ENCODE data around the gene EFR3B.
A peak's percentile ranks its signal among the peaks of the same experiment; 100 is the strongest.

The EFR3B gene

DNA sequence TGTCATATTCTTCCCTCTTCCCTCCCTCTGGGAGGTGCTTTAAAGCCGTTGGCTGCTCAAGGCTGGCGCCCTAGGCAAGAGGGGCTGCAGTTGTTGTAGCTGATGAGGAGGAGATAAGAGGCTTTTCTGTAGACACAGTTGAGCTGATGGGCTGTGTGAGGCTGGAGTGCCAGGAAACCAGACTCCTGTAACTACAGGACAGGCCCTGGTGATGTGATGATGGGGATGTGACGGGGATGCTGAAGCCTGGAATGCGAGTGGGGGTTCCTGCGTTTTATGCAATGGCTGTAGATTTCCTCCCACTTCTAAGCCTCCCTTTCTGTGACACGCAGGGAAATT, 5.7 kb upstream of the EFR3B start:
- no peak for DNase-seq

DNA sequence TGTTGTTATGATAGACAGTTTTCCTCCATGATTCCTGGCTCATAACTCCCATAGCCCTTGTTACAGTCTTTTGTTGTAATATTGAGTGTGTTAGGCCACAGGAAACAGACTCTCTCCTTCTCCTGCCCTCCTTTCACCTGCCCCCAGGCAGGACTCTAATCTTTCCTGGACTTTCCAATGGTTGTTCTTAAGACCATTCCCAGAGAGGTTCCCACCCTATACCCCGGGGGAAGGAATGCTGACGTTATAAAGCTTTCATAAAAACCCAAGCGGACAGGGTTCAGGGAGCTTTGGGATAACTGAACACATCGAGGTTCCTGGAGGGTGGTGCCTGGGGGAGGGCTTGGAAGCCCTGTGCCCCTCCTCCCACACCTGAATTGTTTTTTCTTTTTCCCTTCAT, 2.8 kb upstream of the EFR3B start:
- no peak for DNase-seq

DNA sequence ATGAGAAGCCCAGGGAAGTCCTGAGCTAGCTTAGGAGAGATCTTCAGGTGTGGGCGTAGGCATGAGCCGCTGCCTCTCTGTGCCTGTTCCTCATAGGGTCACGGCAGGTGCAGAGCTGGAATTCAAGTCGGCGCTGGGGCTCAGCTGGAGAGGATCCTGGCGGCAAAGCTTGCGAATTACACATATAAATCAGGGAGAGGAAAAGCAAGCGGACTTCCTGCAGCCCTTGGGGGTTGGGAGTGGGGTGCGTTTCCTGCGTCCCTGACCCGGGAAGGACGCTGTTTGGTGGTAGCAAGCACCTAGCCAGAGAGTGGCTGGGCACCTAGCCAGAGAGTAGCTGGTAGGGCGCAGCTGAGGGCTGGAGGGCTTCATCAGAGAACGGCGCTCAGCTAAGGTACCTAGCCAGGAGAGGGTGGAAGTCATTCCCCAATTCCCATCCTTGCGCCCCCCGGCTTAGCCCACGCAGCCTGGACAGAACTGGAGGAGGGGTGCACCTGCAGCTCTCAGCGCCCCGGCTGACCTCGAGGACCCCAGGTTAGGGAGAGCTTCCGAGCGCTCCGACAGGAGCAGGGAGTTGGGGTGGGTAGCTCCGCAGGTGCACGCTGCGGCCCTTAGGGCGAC, 459 bp upstream of the EFR3B start:
- peak in 1 of 2 experiments; percentile 4 for DNase-seq

DNA sequence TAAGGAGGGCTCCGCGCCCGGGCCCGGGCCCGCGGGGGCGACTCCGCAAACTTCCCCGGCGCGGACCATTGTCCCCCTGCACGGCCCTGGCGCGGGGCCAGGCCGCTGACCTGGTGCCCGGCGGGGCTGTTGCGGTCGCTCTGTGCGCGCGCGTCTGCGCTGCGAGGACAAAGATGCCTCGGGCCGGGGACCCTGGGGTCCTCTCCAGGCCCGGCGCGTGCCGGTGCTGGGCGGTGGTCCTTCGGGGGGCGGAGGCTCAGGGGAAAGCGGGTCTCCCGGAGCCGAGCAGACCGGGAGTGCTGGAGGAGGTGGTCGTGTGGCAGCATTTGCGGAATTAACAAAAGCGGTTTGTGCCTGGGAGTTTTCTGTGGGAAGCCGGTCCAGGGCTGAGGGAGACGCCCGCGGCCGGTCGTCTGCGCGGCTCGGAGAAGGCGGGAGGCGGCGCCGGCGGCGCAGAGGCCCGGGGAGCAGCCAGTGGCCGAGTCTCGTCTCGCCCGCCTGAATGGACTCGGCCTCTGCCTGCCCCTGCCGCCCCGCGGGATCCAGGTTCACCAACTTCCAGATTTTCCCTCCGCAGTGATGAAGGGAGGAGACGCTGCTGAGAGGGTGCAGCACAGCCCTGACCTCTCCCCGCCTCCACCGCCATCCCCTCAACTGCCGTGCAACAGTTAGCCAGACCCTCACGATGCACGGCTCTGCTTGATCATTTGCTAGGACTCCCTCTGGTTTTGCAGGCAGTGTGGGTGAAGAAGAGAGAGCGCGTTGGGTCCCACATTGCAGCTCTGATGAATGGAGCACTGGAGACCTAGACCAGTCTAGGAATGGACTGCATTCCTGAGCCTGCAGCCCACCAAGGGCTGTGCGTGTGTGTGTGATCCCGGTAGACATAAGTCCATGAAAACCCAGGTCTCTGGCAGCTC, 705 bp downstream of the EFR3B start:
- peak in 1 of 2 experiments; percentile 4 for DNase-seq

DNA sequence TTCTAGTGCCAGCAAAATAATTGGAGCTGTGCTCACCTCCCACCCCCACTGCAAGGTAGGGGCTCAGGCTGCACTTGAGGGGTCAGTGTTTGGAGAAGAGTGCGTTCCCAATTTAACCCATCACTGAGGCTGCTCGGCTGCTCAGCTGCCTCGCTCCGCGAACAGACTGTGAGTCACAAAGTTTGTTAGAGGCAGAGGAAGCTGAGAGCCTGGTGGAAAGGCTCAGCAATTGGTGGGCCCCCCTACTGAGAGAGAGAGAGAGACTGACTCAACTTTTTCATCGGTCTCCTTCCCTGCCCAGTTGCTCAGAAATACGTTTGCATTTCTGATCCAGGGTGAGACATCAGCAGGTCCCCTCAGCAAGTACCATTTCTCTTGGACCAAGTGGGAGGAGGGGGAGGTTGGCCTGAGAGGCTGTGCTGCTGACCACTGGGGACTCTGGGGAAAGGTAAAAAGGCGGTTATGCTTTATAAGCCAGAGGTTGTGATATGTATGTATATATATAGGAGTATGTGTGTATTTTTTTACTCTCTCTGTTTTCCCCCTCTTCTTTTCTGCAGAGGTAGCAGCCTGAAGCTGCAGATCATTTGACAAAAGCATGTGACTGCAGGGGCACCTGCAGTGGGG, 1.5 kb downstream of the EFR3B start:
- DNase-seq = peak; percentile 30 to 53

DNA sequence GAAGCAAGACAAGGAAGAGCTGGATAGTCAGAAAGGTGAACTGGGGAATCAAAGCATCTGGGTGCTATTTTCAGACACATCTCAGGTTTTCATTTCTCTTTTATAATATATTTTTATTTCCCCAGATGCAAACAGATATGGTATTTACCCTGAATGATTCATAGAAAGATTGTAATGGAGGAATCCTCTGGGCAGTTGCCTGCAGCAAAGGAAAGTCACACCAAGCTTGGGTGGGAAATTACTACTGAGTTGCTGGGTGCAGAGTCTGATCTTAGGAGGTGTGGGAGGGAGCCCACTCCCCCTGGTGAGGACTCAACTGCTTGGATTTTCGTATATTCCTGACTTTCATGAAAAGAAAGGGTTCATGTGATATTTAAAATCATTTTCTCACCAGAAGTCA, 2.1 kb downstream of the EFR3B start:
- no peak for DNase-seq

DNA sequence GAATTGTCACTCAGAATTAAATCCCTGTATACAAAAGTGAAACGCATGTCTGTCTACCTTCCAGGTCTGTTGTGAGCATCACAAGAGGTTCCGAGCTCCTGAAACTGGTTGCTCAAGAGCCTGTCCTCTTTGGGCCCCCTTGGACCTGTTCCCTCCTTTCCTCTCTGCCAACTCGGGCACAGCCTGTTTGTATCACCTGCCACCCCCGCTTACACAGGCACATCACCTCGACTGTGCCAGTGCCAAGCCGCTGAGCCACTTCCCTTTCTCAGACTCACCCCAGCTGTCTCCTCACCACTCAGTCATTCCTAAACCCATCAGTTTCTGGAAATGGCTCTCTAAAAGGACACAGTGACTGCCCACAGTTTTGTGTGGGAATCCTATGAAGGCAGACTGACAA, 3.1 kb downstream of the EFR3B start:
- no peak for DNase-seq

DNA sequence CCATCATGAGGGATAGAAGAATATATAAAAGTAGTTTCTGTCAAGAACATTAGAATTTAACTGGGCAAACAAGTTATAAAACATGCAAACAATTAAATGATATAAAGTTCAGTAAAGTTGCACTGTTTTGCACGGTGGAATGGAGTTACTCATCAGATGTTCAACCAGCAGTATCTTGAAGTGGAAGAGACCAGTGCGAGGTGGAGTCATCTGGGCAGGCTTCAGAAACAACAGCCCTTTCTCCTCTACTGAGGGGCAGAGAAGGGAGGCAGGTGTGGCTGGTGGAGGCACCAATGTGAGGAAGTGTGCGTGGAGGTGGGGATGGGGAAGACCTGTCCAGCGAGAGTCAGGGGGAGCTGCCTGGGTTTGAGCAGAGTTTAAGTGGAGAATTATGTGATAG, 7.5 kb downstream of the EFR3B start:
- no peak for DNase-seq

DNA sequence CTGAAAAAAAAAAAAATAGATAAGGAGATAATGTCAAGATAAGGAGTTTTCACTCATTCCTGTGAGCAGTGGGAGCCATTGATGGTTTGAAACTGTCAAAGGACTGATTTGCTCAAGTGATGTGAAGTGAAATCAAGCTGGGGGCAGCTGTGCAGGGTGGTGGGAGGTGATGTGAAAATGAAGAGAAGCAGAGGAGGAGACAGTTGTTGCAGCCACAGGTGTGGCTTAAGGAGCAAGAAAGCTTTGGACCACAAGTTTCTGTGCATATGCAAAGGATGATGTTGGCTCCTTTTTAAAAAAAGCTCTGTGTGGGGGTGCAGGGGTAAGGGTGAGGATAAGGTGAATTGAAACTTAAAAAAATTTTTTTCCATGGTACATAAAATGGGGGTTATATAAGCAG, 8.3 kb downstream of the EFR3B start:
- no peak for DNase-seq

DNA sequence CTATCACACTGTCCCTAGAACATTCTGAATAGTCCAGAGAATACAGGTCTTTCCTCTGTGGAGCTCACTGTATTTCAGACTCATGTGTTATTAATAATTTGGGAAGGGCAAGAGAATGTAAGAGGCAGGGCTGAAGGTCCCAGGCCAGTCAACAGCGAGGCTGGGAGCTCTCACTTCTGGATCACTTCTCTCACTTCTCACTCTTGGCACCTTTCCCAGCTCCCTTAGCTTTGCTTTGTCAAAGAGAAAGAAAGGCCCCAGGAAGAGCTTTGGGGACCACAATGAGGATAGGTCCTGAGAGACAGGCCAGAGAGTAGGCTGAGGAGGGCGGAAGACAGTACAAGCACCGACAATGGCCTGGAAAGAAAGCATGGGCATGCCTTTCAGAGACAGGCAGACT, 11.2 kb downstream of the EFR3B start:
- DNase-seq = no peak

DNA sequence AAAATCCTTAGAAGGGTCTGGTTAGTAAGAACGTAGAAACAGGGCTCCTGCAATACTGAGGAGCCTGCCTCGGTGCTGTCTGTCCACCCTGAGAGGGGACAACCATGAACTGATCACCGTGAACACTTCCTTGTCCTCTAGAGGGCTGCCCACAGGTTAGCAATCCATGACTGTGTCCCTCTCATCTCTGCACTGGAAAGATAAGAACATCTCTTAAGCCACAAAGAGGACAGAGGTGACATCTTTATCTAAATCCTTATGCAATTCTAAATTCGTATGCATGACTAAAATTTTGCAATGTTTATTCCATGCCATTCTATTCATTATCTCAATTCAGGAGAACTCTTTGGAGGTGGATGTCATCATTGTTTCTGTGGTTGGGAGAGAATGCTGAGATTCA, 12.8 kb downstream of the EFR3B start:
- no peak for DNase-seq

DNA sequence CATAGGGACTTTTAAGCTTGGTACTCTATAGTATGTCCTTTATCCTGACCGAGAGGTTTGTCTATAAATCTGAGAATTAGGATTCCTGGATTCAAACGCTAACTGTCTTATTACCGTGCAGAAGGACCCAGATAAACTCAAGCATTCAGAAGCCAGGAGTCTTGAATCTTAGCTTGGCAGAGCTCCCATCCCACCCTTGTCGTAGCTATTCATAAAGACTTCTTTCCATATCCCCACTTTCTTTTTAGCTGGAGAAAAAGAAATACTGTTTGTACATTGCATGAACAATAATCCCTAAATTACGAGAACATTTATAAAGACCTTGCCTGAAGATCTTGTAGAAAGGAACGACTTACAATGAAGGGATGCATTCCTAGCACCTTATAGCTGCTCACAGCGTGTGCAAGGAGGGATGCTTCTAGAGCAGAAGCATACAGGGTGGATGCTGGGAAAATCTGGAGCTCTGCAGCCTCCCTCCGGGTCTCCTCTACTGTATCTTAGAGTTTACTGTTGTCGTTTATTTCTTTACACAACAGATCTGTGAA, 13.6 kb downstream of the EFR3B start:
- DNase-seq = no peak

DNA sequence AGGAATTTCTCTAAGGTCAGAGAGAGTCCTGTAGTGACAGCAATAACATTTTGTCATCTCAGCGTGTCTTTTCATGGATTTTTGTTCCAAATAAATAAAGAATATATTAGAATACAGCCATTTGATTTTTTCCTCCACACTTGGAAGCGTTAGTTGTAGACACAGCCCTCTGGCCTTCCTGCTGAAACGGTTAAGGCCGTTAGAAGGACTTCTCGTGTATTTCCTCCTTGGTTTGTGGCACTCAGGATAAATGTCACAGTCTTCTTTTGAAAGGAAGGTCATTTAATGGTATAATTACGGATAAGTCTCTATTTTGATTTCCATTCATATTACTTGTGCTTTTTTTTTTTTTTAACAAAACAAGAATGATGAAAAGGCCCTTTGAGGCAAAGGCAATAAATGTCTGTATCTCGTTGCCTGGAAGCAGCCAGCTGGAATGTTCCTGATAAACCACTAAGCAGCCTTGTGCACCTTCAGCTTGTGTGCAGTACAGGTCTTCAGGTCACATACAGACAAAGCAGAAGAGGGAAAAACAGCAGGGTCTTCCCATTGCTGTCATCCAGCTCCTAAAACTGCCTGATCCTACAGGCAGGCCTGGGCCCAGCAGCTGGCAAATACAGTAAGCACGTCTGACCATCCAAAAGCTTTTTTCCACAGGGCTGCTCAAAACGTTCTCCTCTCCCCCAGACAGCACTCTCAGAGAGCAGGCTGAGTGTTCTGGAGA, 14.4 kb downstream of the EFR3B start:
- DNase-seq = no peak

DNA sequence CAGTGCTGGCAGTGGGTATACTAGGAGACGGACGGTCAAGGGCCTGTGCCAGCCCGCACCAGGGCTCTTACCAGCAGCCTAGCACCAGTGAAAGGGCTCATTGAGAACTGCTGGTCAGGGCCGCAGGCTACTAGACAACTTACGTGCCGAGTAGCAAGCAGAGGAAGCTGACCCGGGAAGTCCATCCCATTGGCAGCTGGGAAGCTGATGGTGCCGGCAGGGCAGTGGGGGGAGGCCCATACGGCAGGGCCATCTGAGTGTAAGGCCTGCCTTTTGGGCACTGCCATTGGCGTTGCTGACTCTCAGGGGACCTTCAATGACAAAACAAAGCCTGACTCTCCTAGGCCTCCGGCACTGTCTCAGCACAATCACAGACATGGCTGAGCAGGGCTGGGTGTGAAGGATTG, 20.6 kb downstream of the EFR3B start:
- DNase-seq = no peak

DNA sequence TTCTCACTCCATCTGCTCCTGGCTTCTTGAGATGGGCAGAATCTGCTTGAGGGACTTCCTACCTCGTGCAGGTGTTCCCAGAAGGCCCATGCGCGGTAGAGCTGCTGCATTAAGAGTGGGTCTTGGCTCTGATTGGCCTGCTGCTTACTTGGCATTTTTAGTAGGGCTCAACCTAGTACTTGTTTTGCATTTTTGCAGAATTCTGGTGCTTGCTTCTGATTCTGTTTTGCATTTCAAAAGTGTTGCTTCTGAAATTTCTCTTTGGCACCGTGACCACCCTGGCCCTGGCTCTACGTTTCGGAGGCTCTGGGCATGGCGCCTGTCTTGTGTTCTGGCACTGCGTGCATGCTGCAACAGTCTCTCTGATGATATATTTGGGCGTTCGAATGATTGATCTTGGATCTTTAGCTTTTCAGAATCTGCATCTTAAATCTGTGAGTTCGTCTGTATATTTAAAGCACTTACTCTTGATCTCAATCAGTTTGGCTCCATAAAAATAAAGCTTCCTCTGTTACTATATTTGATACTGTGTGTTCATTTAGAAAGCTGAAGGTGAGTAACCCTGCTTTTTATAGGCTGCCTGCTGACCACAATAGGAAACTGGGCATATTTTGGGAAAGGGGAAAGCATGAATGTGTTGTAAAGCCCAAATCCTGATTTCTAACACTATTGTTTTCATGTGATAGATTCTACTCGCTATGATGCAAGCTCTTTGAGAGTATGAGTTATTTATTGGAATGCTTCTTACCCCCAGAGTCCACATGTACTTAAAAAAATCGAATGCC, 22.2 kb downstream of the EFR3B start:
- DNase-seq = no peak

DNA sequence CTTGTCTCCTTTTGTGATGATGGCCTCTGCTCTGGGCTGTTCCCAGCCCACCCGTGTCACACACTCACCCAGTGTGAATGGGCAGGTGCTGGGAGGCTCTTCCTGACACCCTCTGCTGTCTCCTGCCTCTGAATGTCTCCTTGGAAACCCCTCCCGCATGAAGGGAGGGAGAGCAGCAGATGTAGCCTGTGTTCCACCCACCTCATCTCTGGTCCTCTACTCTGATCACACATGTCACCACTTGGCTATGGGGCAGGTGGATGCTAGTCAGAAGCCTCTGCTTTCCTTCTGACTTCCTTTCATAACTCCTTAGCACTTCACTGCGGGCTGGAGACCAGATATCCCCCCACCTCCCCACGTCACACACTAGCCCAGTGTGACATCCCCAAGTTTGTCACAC, 23.9 kb downstream of the EFR3B start:
- DNase-seq = no peak

DNA sequence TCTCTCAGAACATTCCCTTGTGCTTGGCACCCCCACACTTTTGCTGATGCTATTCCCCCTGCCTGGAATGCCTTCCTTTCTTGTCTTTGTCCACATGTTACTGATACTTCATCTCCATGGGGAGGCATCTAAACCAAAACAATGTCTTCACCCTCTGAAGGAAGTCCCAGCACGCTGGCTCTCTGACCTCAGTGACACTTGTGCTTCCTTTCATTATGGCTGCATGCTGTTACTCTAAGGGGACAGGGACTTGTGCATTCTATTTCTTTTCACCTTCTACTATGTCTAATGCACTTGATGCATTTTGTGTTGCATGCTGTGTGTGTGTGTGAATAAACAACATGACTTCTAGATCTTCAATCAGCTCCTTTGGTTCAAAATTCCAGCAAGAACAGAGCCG, 24.6 kb downstream of the EFR3B start:
- DNase-seq = no peak

DNA sequence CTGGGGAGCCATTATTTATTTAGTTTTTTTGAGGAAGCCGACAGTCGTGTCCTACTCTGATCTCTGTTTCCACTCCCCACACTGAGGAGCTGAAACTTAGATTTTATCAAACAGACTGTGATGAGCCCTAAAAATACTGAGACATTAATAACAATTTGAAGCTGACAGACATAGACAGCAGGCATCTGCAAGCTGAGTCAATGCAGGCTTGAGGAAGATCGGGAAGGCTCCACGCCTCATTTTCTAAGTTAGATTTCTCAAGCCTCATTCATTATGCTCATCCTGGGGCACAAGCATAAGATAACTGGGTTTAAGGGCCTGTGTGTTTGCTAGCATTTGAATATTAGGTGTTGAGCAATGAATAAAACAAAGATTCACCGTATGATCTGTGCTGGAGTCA, 26.3 kb downstream of the EFR3B start:
- DNase-seq = no peak

DNA sequence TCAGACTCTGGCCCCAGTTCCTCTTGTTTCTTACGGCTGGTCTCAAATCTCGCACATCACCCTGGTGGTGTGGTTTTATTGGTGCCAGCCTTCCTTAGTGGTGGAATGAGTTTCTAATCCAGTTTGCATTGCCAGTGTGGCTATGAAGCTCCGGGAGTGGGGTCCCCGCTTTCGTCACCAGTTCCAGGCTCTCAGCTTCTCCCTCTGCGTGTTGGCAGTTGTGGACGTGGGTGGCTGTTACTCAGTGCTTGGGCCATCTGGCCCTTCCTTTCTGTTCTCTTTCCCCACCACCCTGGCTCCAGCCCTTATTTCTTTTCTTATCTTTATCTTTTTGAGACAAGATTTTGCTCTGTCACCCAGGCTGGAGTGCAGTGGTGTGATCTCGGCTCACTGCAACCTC, 30.1 kb downstream of the EFR3B start:
- DNase-seq = no peak

DNA sequence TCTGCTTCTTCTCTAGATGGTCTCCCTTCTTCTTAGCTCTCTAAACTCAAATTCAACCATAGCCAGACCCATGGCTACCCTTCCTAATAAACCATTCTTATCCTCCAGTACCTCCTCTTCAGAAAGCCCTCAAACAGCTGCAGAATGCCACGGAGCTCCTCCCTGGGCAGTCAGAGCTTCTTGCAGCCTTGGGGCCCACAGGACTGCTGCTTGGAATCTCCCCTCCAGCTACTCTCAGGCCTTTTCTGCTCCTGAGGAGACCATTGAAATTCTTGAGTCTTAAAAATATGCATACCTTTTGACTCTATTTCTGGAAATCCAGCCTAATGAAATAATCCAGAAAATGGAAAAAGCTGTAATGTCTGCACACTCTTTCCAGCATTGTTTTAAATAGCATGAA, 30.7 kb downstream of the EFR3B start:
- DNase-seq = no peak

DNA sequence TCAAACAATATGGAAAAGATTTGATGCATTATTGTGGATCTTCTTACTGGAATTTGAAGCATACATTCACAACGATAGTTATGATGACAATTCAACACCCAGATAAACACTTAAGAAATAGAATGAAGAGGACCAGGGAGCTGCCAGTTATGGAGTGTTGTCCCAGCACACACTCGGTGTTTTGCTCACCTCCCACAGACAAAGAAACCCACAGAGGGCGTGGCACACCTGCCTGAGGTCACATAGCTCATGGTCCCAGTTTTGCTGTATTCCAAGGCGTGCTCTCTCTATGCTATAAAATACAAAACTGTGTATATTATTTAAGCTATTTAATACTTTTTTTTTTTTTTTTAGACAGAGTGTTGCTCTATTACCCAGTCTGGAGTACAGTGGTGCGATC, 31.1 kb downstream of the EFR3B start:
- no peak for DNase-seq

DNA sequence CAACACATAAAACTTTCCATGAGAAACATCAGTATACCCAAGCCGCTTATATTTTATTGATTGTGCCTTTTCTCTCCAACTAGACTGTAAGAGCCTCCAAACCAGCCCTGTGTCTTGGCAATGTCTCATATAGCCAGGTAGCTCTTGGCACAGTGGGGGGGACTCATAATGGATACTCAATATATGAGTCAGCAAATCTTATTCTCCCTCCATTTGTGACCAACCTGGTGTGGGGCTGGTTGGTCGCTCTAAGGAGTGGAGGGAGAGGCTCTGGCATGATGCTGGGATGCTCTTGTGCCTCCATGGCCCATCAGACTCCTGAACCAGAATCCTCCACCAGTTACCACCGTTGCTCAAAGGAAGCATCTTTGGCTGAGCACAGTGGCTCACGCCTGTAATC, 32.0 kb downstream of the EFR3B start:
- DNase-seq = no peak

Data from stimulated activated CD4-positive, alpha-beta T cell treated with anti-CD3 and anti-CD28 coated beads, Interleukin-4, amount 100 ng/mL, for 4 hours (primary cell).